NCI-H69 (cell line): Measurements from ENCODE around the gene MMD2.
A peak's percentile ranks its signal among the peaks of the same experiment; 100 is the strongest.

Experiments
- DNase-seq: peaks from one replicate; lab custom pipeline; 2025; lab: John Stamatoyannopoulos, UW

Gene MMD2

DNA sequence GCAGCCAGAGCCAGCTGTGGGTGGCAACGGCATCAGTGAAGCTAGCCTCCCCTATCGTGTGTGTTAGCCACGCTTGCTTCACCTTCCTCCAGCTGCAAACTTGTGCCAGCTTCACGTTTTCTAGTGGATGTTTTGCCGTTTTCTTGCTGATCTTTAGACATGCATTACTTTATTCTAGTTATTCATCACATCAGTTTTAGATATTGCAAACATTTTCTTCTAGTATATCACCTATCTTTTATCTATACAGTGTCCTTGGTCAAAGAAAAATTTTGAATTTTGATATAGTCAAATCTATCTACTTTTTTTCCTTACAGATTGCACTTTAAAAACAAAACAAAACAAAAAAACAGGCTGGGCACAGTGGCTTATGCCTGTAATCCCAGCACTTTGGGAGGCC is 90.5 kb downstream of the MMD2 start:
- no peak for DNase-seq

DNA sequence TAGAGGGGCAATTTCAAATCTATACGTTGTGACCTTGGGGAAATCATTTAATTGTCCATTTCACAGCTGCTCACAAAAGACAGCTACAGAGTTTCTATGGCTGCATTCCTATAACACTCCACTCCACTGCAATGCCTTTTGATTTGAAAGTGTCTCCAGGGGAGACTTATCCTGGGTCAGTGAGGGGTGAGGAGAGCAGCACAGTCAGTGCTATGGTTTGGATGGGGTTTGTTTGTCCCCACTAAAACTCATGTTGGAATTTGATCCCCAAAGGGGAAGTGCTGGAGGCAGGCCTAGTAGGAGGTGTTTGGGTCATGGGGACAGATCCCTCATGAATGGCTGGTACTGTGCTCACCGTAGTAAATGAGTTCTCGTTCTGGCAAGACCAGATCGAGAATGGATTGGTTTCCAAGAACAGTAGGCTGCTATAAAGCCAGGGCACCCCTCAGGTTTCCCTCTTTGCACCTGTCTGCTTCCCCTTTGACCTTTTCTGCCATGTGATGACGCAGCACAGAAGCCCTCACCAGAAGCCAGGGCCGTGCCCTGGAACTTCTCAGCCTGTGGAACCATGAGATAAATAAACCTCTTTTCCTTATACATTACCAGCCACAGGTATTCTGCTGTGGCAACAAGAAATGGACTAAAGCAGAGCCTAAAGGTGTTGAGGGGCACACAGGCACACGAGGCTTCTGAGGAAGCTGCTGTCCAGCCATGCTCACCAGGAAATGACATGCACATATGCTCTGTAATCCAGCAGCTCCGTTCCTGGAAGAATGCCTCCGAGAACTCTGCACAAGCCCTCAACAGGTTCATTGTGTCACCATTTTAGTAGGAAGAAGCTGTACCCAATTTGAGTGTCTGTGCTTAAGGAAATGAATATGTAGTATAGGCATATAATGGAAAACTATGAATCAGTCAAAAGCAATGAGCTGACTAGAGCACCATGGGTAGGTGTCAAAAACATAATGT is 92.2 kb downstream of the MMD2 start:
- DNase-seq, result no peak

DNA sequence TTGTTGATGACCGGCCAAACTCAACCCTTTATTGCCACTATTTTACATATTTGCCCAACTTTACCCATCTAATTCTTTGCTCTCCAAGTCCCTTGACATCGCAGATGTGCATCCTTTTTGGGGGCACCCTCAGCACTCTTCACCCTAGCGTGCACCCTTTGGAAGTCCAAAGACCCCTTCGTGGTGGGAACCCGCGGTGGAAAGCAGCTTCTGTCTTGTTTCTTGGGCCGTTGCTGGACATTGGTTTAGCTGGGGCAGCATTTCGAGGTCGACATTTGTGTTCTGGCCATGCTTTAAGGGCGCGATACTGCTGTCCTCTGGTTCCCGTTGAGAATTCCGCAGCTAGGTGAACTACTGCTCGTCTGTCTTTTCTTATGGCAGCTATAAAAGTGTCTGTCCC is 96.8 kb downstream of the MMD2 start:
- DNase-seq, result no peak

DNA sequence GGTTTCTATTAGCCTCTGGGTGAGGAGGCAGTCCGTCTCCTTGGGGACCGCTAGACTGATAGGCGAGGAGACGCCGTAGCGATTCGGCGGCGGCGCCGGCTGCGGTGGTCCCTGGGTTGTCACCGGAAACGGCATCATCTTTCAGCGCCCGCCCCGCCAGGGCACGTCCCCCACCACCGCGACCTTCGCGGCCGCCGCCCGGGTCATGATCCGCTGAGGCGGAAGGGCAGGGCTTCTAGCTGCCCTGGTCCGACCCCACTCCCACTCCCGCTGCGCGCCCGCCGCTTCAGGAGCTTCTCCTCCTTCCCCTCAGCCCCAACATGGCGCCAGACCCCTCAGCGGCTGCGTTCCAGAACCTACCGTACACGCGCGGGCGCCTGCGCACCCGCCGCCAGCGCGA is 97.3 kb downstream of the MMD2 start, which contains the start of gene PAPOLB:
Gene PAPOLB, minus strand, starts transcription at position 358 of the 400 bp plus-strand sequence. Its CDS starts 220 bp downstream, at position 138.
- DNase-seq, result no peak

DNA sequence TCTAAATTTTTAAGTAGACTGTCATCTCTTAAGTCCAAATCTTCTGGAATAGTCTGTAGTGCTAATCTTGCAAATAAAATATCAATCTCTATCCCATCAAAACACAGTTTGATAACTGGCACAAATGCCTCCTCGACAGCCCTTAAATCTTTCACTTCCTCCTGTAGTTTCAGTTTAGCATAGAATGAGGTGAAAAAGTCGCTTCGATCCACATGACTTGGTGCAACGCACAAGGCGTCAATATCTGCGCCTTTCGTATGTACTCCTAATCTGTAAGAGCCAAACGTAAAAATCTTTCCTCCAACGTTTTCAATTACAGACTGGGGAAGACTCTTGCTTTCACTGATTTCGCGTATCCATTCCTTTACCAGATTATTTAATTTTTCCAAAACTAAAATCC is 97.8 kb downstream of the MMD2 start:
- no peak for DNase-seq

DNA sequence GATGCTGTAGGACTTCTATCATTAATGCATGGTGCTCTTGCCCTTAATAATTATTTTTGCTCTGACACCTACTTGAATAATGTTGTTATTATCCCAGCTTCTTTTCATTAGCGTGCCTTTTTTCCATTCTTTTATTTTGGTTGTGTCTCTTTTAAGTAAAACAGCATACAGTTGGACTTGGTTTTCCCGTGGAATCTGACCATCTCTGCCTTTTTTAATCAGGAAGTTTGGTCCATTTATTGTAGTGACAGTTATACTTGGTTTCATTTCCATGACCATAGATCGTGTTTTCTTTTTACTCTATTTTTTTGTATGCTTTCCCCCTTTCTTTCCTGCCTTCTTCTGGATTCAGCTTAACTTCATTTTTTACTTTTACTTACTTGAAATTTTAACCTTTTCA is 101.8 kb downstream of the MMD2 start:
- no peak for DNase-seq

DNA sequence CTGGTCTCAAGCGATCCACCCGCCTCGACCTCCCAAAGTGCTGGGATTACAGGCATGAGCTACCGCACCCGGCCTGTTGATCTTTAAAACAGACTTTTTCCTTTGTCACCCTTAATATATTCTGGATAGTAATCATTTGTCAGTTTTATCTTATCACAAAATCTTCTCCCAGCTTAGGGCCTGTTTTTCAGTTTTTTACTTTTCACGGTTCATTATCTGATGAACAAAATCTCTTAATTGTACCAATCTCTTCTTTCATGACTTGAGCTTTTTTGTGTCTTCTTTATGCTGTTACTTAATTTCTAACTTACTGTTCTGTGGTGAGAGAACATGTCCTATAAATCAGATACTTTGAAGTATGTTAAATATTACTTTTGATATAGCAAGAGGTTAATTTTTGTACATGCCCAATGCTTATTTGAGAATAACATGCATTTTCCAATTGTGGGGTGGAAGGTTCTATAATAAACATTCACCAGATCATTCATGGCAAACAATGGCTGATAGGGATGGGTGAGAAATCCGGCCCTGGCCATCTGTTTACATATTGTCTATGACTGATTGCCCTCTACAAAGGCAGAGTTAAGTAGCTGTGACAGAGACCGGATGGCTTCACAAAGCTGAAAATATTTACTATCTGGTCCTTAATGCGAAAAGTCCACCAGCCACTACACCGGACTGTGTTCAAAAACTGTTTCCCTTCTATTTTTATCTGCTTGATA is 102.5 kb downstream of the MMD2 start:
- peak; percentile 61 for DNase-seq
